GM18511 (cell line): ENCODE data around the gene PRKAB2.
"Not testable (repeated sequence)": the region's sequence is repeated elsewhere in the genome, so short reads cannot be mapped to it uniquely, and the experiment has no call there.

Source experiments
- ATAC-seq: cut with Tn5 transposase; IDR thresholded peaks from one replicate; pipeline ENCODE4 v1.9.1; 2021; ENCODE audit warnings: mild to moderate bottlenecking, moderate library complexity; ENCODE audit not compliant: unreplicated experiment

PRKAB2 gene

DNA sequence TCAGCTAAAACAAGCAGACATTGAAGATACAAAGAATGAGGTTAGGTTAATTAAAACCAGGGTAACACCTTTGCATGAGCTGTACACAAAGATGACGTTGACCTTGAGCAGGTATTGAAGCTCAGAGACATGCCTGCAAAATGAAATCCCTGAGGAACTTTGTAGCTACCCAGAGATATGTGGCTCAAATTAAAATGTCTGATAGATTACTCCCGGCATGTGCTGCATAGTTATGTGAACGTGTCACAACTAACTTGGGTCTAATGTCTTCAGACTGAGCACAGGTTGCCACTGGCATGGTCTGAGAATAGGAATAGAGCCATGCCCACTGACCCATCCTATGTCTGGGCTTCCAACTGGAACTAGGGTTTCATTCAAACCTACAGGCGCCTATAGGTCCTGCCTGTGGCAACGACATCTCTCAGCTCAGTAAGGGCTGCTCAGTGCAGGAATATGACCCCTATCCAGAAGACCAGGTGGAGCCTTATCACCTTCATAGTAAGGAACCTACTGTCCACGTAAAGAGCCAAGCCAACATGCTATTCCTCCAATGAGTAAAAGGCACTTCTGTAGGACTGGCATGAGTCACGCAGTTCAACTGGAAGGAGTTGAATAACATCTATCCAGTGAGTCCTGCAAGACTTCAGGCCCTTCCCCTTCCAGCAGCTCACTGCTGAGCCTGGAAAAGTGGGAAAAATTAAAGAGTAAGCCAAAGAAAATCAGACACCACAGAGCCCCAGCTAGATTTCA lies 60.7 kb downstream of the PRKAB2 start:
- ATAC-seq: no peak

DNA sequence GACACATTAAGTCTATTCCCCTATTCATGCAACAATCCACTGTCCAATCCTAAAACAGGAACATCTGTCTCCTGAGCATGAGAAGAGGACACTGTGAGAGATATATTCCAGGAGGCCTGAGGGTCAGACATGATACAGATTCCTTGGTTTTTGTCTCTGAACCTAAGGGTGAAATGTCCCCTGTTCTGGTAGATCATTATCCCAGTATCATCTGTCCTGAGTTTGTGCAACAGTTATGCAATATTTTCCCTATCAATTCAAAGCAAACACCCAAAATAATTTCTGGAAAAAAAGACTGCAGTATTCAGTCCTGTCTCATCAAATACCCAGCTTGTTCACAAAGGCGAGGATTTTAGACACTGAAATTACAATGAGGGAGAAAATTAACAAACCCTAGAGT lies 61.4 kb downstream of the PRKAB2 start:
- no peak for ATAC-seq

DNA sequence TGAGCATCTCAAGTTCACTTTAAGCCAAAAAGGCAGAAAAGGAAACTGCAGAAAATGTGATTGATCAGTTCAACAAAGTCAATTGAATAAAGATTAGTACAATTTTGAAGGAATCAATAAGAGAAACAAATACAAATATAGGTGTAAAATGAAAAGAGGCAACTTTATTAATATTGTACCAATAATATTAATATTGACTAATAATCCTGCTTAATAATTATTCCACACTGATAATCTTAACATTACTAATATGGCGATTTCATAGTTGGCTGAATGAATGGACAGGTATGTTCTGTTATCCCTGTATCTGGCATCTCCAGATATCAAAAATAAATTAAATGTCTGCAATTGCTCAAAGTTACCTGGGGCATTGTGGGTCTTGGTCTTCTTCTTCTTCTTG lies 61.8 kb downstream of the PRKAB2 start:
- ATAC-seq: no peak

DNA sequence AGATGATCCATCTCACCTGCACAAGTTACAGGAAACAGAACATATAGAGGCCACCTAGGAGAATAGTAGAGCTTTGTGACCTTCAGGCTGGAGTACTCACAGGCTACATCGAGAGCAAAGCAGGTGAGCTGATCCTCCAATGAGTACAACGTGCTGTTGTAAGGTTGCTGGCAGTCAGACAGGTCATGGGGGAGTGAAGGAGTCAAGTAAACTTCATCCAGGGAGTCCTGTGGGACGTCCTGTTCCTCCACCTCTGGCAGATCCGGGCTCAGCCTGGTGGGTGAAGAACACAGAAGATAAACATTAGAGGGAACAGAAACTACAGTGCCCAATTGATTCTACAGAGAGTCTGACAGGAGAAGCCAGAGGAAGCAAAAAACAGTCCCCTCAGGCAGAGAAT lies 62.5 kb downstream of the PRKAB2 start:
- no peak for ATAC-seq

DNA sequence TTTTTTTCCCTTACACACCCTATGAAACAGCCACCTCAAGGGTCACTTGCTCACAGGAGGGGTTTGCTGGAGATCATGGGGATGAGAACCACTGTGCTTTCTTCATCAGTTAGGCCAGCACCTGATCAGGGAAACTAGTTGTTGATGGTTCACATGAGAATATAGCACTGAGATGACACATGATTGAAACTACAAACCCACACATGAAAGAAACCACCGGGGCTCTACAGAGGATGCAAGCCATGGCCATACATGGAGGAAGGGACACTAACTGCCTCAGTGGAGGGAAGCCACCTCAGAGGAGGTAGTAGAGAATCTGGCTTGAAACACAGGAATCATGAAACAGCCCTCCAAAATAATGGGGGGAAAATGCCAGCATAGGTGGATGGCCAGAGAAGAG lies 63.2 kb downstream of the PRKAB2 start:
- ATAC-seq: no peak

DNA sequence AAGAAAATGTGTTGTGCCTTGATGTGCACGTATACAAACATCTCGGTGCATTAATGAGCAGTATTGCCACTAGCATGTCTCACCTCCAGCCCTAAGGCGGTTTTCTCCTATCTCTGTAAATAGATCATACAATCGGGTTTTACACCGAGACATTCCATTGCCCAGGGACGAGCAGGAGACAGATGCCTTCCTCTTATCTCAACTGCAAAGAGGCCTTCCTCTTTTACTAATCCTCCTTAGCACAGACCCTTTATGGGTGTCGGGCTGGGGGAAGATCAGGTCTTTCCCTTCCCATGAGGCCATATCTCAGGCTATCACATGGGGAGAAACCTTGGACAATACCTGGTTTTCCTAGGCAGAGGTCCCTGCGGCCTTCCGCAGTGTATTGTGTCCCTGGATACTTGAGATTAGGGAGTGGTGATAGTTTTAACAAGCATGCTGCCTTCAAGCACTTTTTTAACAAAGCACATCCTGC lies 65.8 kb downstream of the PRKAB2 start:
- ATAC-seq: not testable (repeated sequence)

DNA sequence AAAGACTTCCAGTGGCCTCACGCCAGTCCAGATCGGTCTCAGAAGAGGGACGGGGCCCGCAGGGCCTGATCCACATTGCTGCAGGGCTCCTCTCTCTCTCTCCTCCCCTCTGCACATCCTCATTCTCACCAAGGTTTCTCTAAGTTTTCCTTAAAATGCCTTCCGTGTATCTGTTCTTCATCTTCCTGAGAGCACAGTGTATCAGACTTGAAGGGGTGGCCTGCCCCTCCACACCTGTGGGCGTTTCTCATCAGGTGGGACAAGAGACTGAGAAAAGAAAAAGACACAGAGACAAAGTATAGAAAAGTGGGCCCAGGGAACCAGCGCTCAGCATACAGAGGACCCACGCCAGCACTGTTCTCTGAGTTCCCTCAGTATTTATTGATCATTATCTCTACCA lies 66.4 kb downstream of the PRKAB2 start:
- ATAC-seq: no peak
